Dendritic cell treated with granulocyte-macrophage colony-stimulating factor and Interleukin-4, amounts not matched to agents 40 ng/mL and 50 ng/mL, for 4 days (primary cell): ENCODE data around the gene CORO2A.

Source experiments
- H3K27ac Mint-ChIP-seq: one replicate; pipeline ENCODE4 v1.8.0; 2022; ENCODE audit warnings: mild to moderate bottlenecking, mixed read lengths
- H3K27me3 Mint-ChIP-seq: one replicate; pipeline ENCODE4 v1.8.0; 2022; ENCODE audit warnings: mild to moderate bottlenecking, mixed read lengths
- H3K36me3 Mint-ChIP-seq: one replicate; pipeline ENCODE4 v1.8.0; 2022; ENCODE audit warnings: low read depth, mixed read lengths
- H3K4me1 Mint-ChIP-seq: one replicate; pipeline ENCODE4 v1.8.0; 2022; ENCODE audit warnings: low read depth, mixed read lengths
- H3K4me3 Mint-ChIP-seq: one replicate; pipeline ENCODE4 v1.8.0; 2022; ENCODE audit warnings: mild to moderate bottlenecking, moderate library complexity, mixed read lengths
- H3K9me3 Mint-ChIP-seq: one replicate; pipeline ENCODE4 v1.8.0; 2022; ENCODE audit warnings: mixed read lengths
- intact Hi-C: fragments of 100-400 bp; cut with micrococcal nuclease; formaldehyde crosslinking; loops from one replicate; pipeline ENCODE4 v1.15.0; 2022

Gene CORO2A

GRCh38 chr9:98192503-98193335 is at the start of gene CORO2A:
CORO2A (minus strand) TSS chr9:98192637; CDS start chr9:98157660, 34,977 bp downstream.
- Mint-ChIP-seq H3K9me3 (no peaks in the 10 kb centered on the region), H3K4me1 (peaks cover 37% of the 10 kb centered on the region), H3K36me3 (peaks cover 17% of the 10 kb centered on the region), H3K27ac (peak within 1 kb of the TSS; percentile 83), H3K4me3 (peak within 1 kb of the TSS; percentile 87), H3K27me3 (peaks cover 7% of the 10 kb centered on the region)
- intact Hi-C loops, result loop anchor here (5.0 kb wide), 1 partner anchor 75 kb away; the partner anchor contains the start of gene TRIM14

GRCh38 chr9:98241357-98242300 is 49.2 kb upstream of the CORO2A start:
- peaks cover 55% of the 10 kb centered on the region for H3K4me1 Mint-ChIP-seq
- H3K36me3 Mint-ChIP-seq, result peaks cover 66% of the 10 kb centered on the region
- intact Hi-C loops, result no loop called here
- no peaks in the 10 kb centered on the region for H3K27me3 Mint-ChIP-seq
- H3K27ac Mint-ChIP-seq, result peak overlapping the region; percentile 83
- peak overlapping the region; percentile 32 for H3K4me3 Mint-ChIP-seq
- no peaks in the 10 kb centered on the region for H3K9me3 Mint-ChIP-seq

- intact Hi-C loops, result no loop called here
- Mint-ChIP-seq H3K27ac (peak overlapping the region; percentile 83), H3K27me3 (no peaks in the 10 kb centered on the region), H3K4me1 (peaks cover 45% of the 10 kb centered on the region), H3K4me3 (no peak overlapping the region), H3K36me3 (peaks cover 68% of the 10 kb centered on the region), H3K9me3 (no peaks in the 10 kb centered on the region)
Measured at GRCh38 chr9:98240475-98240874, 48.0 kb upstream of the CORO2A start.

GRCh38 chr9:98236901-98237487 is 44.6 kb upstream of the CORO2A start:
- H3K4me1 Mint-ChIP-seq, result peaks cover 35% of the 10 kb centered on the region
- H3K9me3 Mint-ChIP-seq, result no peaks in the 10 kb centered on the region
- peak overlapping the region; percentile 20 for H3K27ac Mint-ChIP-seq
- intact Hi-C loops, result no loop called here
- no peaks in the 10 kb centered on the region for H3K27me3 Mint-ChIP-seq
- peaks cover 74% of the 10 kb centered on the region for H3K36me3 Mint-ChIP-seq
- no peak overlapping the region for H3K4me3 Mint-ChIP-seq

- Mint-ChIP-seq H3K27ac (no peak overlapping the region), H3K36me3 (peaks cover 78% of the 10 kb centered on the region), H3K9me3 (no peaks in the 10 kb centered on the region), H3K27me3 (no peaks in the 10 kb centered on the region), H3K4me3 (no peak overlapping the region), H3K4me1 (peaks cover 22% of the 10 kb centered on the region)
- intact Hi-C loops, result no loop called here
Measured at GRCh38 chr9:98235126-98235525, 42.7 kb upstream of the CORO2A start.

GRCh38 chr9:98234245-98234825 is 41.9 kb upstream of the CORO2A start:
- intact Hi-C loops, result no loop called here

GRCh38 chr9:98232926-98233325 is 40.5 kb upstream of the CORO2A start:
- Mint-ChIP-seq H3K4me3 (no peak overlapping the region), H3K27me3 (no peaks in the 10 kb centered on the region), H3K36me3 (peaks cover 93% of the 10 kb centered on the region), H3K9me3 (no peaks in the 10 kb centered on the region), H3K4me1 (peaks cover 17% of the 10 kb centered on the region), H3K27ac (no peak overlapping the region)
- intact Hi-C loops, result no loop called here

More at GRCh38 chr9:98234245-98234825, 41.9 kb upstream of the CORO2A start:
- H3K4me1 Mint-ChIP-seq, result peaks cover 17% of the 10 kb centered on the region
- no peaks in the 10 kb centered on the region for H3K27me3 Mint-ChIP-seq
- H3K27ac Mint-ChIP-seq, result peak overlapping the region; percentile 4
- no peaks in the 10 kb centered on the region for H3K9me3 Mint-ChIP-seq
- no peak overlapping the region for H3K4me3 Mint-ChIP-seq
- H3K36me3 Mint-ChIP-seq, result peaks cover 79% of the 10 kb centered on the region

- Mint-ChIP-seq H3K27me3 (no peaks in the 10 kb centered on the region), H3K27ac (no peak overlapping the region), H3K4me3 (no peak overlapping the region), H3K9me3 (no peaks in the 10 kb centered on the region), H3K4me1 (peaks cover 11% of the 10 kb centered on the region), H3K36me3 (peaks cover 98% of the 10 kb centered on the region)
- intact Hi-C loops, result no loop called here
Measured at GRCh38 chr9:98231770-98232478, 39.5 kb upstream of the CORO2A start.

GRCh38 chr9:98230789-98231188 is 38.4 kb upstream of the CORO2A start:
- peak overlapping the region; percentile 58 for H3K27ac Mint-ChIP-seq
- no peaks in the 10 kb centered on the region for H3K9me3 Mint-ChIP-seq
- H3K4me1 Mint-ChIP-seq, result peaks cover 10% of the 10 kb centered on the region
- H3K27me3 Mint-ChIP-seq, result no peaks in the 10 kb centered on the region
- intact Hi-C loops, result no loop called here
- H3K36me3 Mint-ChIP-seq, result peaks cover 98% of the 10 kb centered on the region
- no peak overlapping the region for H3K4me3 Mint-ChIP-seq

- peak overlapping the region; percentile 58 for H3K27ac Mint-ChIP-seq
- no peak overlapping the region for H3K4me3 Mint-ChIP-seq
- intact Hi-C loops, result no loop called here
- no peaks in the 10 kb centered on the region for H3K27me3 Mint-ChIP-seq
- no peaks in the 10 kb centered on the region for H3K9me3 Mint-ChIP-seq
- H3K36me3 Mint-ChIP-seq, result peaks cover 97% of the 10 kb centered on the region
- peaks cover 10% of the 10 kb centered on the region for H3K4me1 Mint-ChIP-seq
Measured at GRCh38 chr9:98230304-98230703, 37.9 kb upstream of the CORO2A start.

GRCh38 chr9:98229620-98230019 is 37.2 kb upstream of the CORO2A start:
- no peaks in the 10 kb centered on the region for H3K27me3 Mint-ChIP-seq
- H3K9me3 Mint-ChIP-seq, result no peaks in the 10 kb centered on the region
- peaks cover 97% of the 10 kb centered on the region for H3K36me3 Mint-ChIP-seq
- H3K27ac Mint-ChIP-seq, result no peak overlapping the region
- no peak overlapping the region for H3K4me3 Mint-ChIP-seq
- H3K4me1 Mint-ChIP-seq, result peaks cover 10% of the 10 kb centered on the region
- intact Hi-C loops, result no loop called here

GRCh38 chr9:98229090-98229395 is 36.6 kb upstream of the CORO2A start:
- H3K4me1 Mint-ChIP-seq, result peaks cover 10% of the 10 kb centered on the region
- no peak overlapping the region for H3K27ac Mint-ChIP-seq
- no peak overlapping the region for H3K4me3 Mint-ChIP-seq
- H3K27me3 Mint-ChIP-seq, result no peaks in the 10 kb centered on the region
- H3K36me3 Mint-ChIP-seq, result peaks cover 95% of the 10 kb centered on the region
- intact Hi-C loops, result no loop called here
- no peaks in the 10 kb centered on the region for H3K9me3 Mint-ChIP-seq

- Mint-ChIP-seq H3K27ac (no peak overlapping the region), H3K27me3 (no peaks in the 10 kb centered on the region), H3K36me3 (peaks cover 94% of the 10 kb centered on the region), H3K4me1 (peaks cover 12% of the 10 kb centered on the region), H3K9me3 (no peaks in the 10 kb centered on the region), H3K4me3 (no peak overlapping the region)
- intact Hi-C loops, result no loop called here
Measured at GRCh38 chr9:98228392-98229089, 36.1 kb upstream of the CORO2A start.
